T-helper 17 cell (primary cell): Measurements from ENCODE around the gene DIAPH3. TPM values are rescaled to one million over a fixed set of nuclear protein-coding genes. Genes with fewer than 3 reads are reported as not detected.

Experiments used
- ATAC-seq: fragments of 150-1000 bp; cut with Tn5 transposase; 2 replicates; pipeline ENCODE4 v1.10.0; 2021; ENCODE audit warnings: mild to moderate bottlenecking, moderate library complexity
- DNase-seq, 3 donors: peaks; one replicate each; pipeline versions ENCODE4 v3.0.0 to v3.0.0-alpha.2; 2020 to 2021
- H3K9me3 ChIP-seq: one replicate; pipeline ENCODE4 v1.7.0; 2013; ENCODE audit warnings: low read length, mild to moderate bottlenecking; ENCODE audit not compliant: control insufficient read depth, poor library complexity, severe bottlenecking
- H3K27ac Mint-ChIP-seq: one replicate; pipeline ENCODE4 v1.8.0; 2022; ENCODE audit warnings: mild to moderate bottlenecking, moderate library complexity, mixed read lengths
- H3K27me3 Mint-ChIP-seq: one replicate; pipeline ENCODE4 v1.8.0; 2022; ENCODE audit warnings: mixed read lengths
- H3K36me3 Mint-ChIP-seq: one replicate; pipeline ENCODE4 v1.8.0; 2022; ENCODE audit warnings: low read depth, mixed read lengths
- H3K4me1 Mint-ChIP-seq: one replicate; pipeline ENCODE4 v1.8.0; 2022; ENCODE audit warnings: mild to moderate bottlenecking, mixed read lengths
- H3K4me3 Mint-ChIP-seq: one replicate; pipeline ENCODE4 v1.8.0; 2022; ENCODE audit warnings: mild to moderate bottlenecking, moderate library complexity, mixed read lengths
- total RNA-seq, 4 donors: library from RNA in 2 of 4; stranded (reverse) in 2 of 4; gene quantifications; one replicate each; pipeline ENCODE4 v1.2.3 and lab custom pipeline; 2022 to 2026

Gene DIAPH3
- total RNA-seq, 2 donors from 2014 or later: 0.42 TPM; not detected in 1

GRCh38 chr13:60146471-60146870, 17.3 kb downstream of the DIAPH3 start:
- no peak overlapping the region for H3K4me3 Mint-ChIP-seq
- no peaks in the 10 kb centered on the region for H3K27me3 Mint-ChIP-seq
- no peak for DNase-seq

GRCh38 chr13:60143775-60144174, 20.0 kb downstream of the DIAPH3 start:
- Mint-ChIP-seq H3K27me3 (no peaks in the 10 kb centered on the region), H3K36me3 (peaks cover under 1% of the 10 kb centered on the region)

More at GRCh38 chr13:60146471-60146870, 17.3 kb downstream of the DIAPH3 start:
- H3K9me3 ChIP-seq: no peaks in the 10 kb centered on the region
- Mint-ChIP-seq H3K27ac (no peak overlapping the region), H3K4me1 (peaks cover 3% of the 10 kb centered on the region), H3K36me3 (peaks cover 5% of the 10 kb centered on the region)
- no peak for ATAC-seq

GRCh38 chr13:60139272-60139671, 24.5 kb downstream of the DIAPH3 start:
- Mint-ChIP-seq H3K27me3 (no peaks in the 10 kb centered on the region), H3K27ac (no peak overlapping the region), H3K4me1 (peaks cover 2% of the 10 kb centered on the region), H3K4me3 (no peak overlapping the region), H3K36me3 (no peaks in the 10 kb centered on the region)
- H3K9me3 ChIP-seq: no peaks in the 10 kb centered on the region
- DNase-seq (no peak), ATAC-seq (no peak)

More at GRCh38 chr13:60143775-60144174, 20.0 kb downstream of the DIAPH3 start:
- DNase-seq (no peak), ATAC-seq (no peak)
- no peaks in the 10 kb centered on the region for H3K9me3 ChIP-seq
- H3K4me1 Mint-ChIP-seq: peaks cover 2% of the 10 kb centered on the region
- H3K4me3 Mint-ChIP-seq: no peak overlapping the region
- H3K27ac Mint-ChIP-seq: no peak overlapping the region

GRCh38 chr13:60138674-60139073, 25.1 kb downstream of the DIAPH3 start:
- H3K4me3 Mint-ChIP-seq: no peak overlapping the region
- H3K36me3 Mint-ChIP-seq: no peaks in the 10 kb centered on the region
- H3K4me1 Mint-ChIP-seq: peaks cover 2% of the 10 kb centered on the region
- DNase-seq (no peak), ATAC-seq (no peak)
- H3K9me3 ChIP-seq: no peaks in the 10 kb centered on the region
- H3K27me3 Mint-ChIP-seq: no peaks in the 10 kb centered on the region
- no peak overlapping the region for H3K27ac Mint-ChIP-seq

GRCh38 chr13:60137911-60138560, 25.7 kb downstream of the DIAPH3 start:
- no peak overlapping the region for H3K4me3 Mint-ChIP-seq
- H3K27ac Mint-ChIP-seq: no peak overlapping the region
- no peaks in the 10 kb centered on the region for H3K9me3 ChIP-seq
- no peaks in the 10 kb centered on the region for H3K27me3 Mint-ChIP-seq
- peaks cover 2% of the 10 kb centered on the region for H3K4me1 Mint-ChIP-seq
- ATAC-seq: no peak
- H3K36me3 Mint-ChIP-seq: no peaks in the 10 kb centered on the region
- no peak for DNase-seq

GRCh38 chr13:60135344-60135743, 28.4 kb downstream of the DIAPH3 start:
- DNase-seq (no peak), ATAC-seq (no peak)
- H3K27me3 Mint-ChIP-seq: no peaks in the 10 kb centered on the region
- H3K4me3 Mint-ChIP-seq: no peak overlapping the region
- H3K36me3 Mint-ChIP-seq: no peaks in the 10 kb centered on the region
- no peaks in the 10 kb centered on the region for H3K4me1 Mint-ChIP-seq
- no peak overlapping the region for H3K27ac Mint-ChIP-seq
- H3K9me3 ChIP-seq: no peaks in the 10 kb centered on the region

GRCh38 chr13:60134376-60134775, 29.4 kb downstream of the DIAPH3 start:
- no peak overlapping the region for H3K27ac Mint-ChIP-seq
- no peaks in the 10 kb centered on the region for H3K27me3 Mint-ChIP-seq
- no peaks in the 10 kb centered on the region for H3K9me3 ChIP-seq
- no peaks in the 10 kb centered on the region for H3K4me1 Mint-ChIP-seq
- no peaks in the 10 kb centered on the region for H3K36me3 Mint-ChIP-seq
- DNase-seq (no peak), ATAC-seq (no peak)
- H3K4me3 Mint-ChIP-seq: no peak overlapping the region

GRCh38 chr13:60121337-60121687, 42.4 kb downstream of the DIAPH3 start:
- Mint-ChIP-seq H3K27ac (no peak overlapping the region), H3K4me1 (no peaks in the 10 kb centered on the region), H3K36me3 (no peaks in the 10 kb centered on the region), H3K4me3 (no peak overlapping the region), H3K27me3 (no peaks in the 10 kb centered on the region)
- no peaks in the 10 kb centered on the region for H3K9me3 ChIP-seq
- DNase-seq (no peak), ATAC-seq (no peak)

- no peaks in the 10 kb centered on the region for H3K36me3 Mint-ChIP-seq
- H3K4me3 Mint-ChIP-seq: no peak overlapping the region
- no peaks in the 10 kb centered on the region for H3K4me1 Mint-ChIP-seq
Observed at GRCh38 chr13:60120617-60121336, 43.0 kb downstream of the DIAPH3 start.

GRCh38 chr13:60118696-60119400, 44.9 kb downstream of the DIAPH3 start:
- no peak overlapping the region for H3K27ac Mint-ChIP-seq
- DNase-seq (no peak), ATAC-seq (no peak)
- peaks cover 2% of the 10 kb centered on the region for H3K9me3 ChIP-seq
- H3K4me3 Mint-ChIP-seq: no peak overlapping the region
- no peaks in the 10 kb centered on the region for H3K36me3 Mint-ChIP-seq
- no peaks in the 10 kb centered on the region for H3K27me3 Mint-ChIP-seq
- no peaks in the 10 kb centered on the region for H3K4me1 Mint-ChIP-seq

More at GRCh38 chr13:60120617-60121336, 43.0 kb downstream of the DIAPH3 start:
- ATAC-seq (no peak), DNase-seq (no peak)
- no peaks in the 10 kb centered on the region for H3K27me3 Mint-ChIP-seq
- no peaks in the 10 kb centered on the region for H3K9me3 ChIP-seq
- no peak overlapping the region for H3K27ac Mint-ChIP-seq

- ATAC-seq: no peak
- Mint-ChIP-seq H3K4me1 (no peaks in the 10 kb centered on the region), H3K27me3 (no peaks in the 10 kb centered on the region), H3K4me3 (no peak overlapping the region), H3K27ac (no peak overlapping the region), H3K36me3 (peaks cover 3% of the 10 kb centered on the region)
- no peak for DNase-seq
- peaks cover 2% of the 10 kb centered on the region for H3K9me3 ChIP-seq
Observed at GRCh38 chr13:60114499-60115028, 49.2 kb downstream of the DIAPH3 start.

- Mint-ChIP-seq H3K27ac (no peak overlapping the region), H3K27me3 (no peaks in the 10 kb centered on the region), H3K4me1 (no peaks in the 10 kb centered on the region), H3K4me3 (no peak overlapping the region), H3K36me3 (peaks cover 7% of the 10 kb centered on the region)
- ATAC-seq (no peak), DNase-seq (no peak)
- peaks cover 2% of the 10 kb centered on the region for H3K9me3 ChIP-seq
Observed at GRCh38 chr13:60112771-60113170, 51.0 kb downstream of the DIAPH3 start.

- H3K4me3 Mint-ChIP-seq: no peak overlapping the region
- no peaks in the 10 kb centered on the region for H3K4me1 Mint-ChIP-seq
- ATAC-seq: no peak
- H3K27ac Mint-ChIP-seq: no peak overlapping the region
- H3K27me3 Mint-ChIP-seq: no peaks in the 10 kb centered on the region
- peaks cover 2% of the 10 kb centered on the region for H3K9me3 ChIP-seq
- DNase-seq: no peak
- H3K36me3 Mint-ChIP-seq: peaks cover 7% of the 10 kb centered on the region
Observed at GRCh38 chr13:60111691-60112090, 52.0 kb downstream of the DIAPH3 start.
